ENCODE results near the gene MFSD12. TPM values are rescaled to one million over a fixed set of nuclear protein-coding genes. Genes with fewer than 3 reads are reported as not detected.

Gene MFSD12
- total RNA-seq, 1 experiment from 2014 or later = 121 TPM

DNA sequence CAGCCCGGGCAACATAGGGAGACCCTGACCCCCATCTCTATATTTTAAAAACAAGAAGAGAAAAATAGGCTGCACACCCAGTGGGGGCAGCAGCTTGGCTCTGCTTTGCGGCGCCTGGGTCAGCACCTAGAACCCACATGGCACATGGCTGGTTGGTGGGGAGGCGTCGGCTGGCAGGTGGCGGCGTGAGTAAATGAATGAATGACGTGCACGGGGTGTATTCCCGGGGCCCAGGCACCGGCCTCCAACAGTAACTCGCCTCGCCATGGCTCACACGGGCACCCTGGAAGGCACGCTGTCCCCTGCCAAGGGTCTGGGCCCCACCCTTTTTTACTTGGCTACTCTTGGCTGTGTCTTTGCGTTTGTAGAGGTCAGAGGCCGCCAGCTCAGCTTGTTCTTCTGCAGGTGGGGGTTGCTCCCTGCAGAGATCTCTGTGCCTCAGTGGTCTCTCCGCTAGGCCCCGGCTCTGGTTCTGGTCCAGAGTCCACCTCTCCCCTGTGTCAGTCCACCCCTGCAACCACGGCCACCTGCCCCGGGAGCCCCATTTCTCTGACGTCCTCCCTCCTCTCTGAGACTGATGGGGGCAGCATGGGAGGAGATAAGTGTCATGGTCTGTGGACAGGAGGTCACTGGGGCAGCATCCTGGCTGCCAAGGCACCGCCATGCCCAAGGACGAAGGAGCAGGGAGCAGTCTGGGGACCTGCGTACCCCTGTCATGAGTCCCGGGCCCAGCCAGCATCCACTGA lies 45.7 kb downstream of the MFSD12 start:
- BruUV-seq (replicated peaks) = no TSS peak
- H4K20me1 ChIP-seq (ENCODE audit: low read length) = peaks cover 37% of the 10 kb centered on the region; the same call in 1 of the 2 replicates
- no peak overlapping the region for H3K4me2 ChIP-seq (ENCODE audit: low read length)
- no peaks in the 10 kb centered on the region for H3F3A ChIP-seq (ENCODE audit: low read length, unreplicated experiment)
- no peak for TF ChIP-seq EZH2phosphoT487 (IDR thresholded peaks at IDR 0.05; ENCODE audit: borderline replicate concordance, low read length)
- TF ChIP-seq EZH2 (IDR thresholded peaks at IDR 0.05; ENCODE audit: low read length, unreplicated experiment) = no peak
- no peak for TF ChIP-seq CTCF (conservative IDR thresholded peaks at IDR 0.05; ENCODE audit: low read depth, low read length)
- H3K27me3 ChIP-seq (ENCODE audit: low read length) = no peaks in the 10 kb centered on the region
- intact Hi-C loops (cut with micrococcal nuclease) = no loop called here
- peaks cover 20% of the 10 kb centered on the region for H3K4me1 ChIP-seq (ENCODE audit: insufficient read depth, low read length)
- DNase-seq = no peak
- H3K9ac ChIP-seq (ENCODE audit: low read length) = no peak overlapping the region
- H3K9me3 ChIP-seq (ENCODE audit: low read length) = no peaks in the 10 kb centered on the region
- no peaks in the 10 kb centered on the region for H3K9me2 ChIP-seq (replicated peaks; ENCODE audit: low read length)
- no peaks in the 10 kb centered on the region; the same call in 1 of the 2 replicates for H3K36me3 ChIP-seq (ENCODE audit: low read depth, low read length)
- H2AFZ ChIP-seq (ENCODE audit: low read length) = no peak overlapping the region
- ChIA-PET CTCF (no interaction called here), POLR2A (ENCODE audit: unreplicated experiment) (no interaction called here)
- no peak overlapping the region for H3K4me3 ChIP-seq (ENCODE audit: low read length)
- ATAC-seq = no peak
- peaks cover 99% of the 10 kb centered on the region for H3K79me2 ChIP-seq (ENCODE audit: low read length)
- H3K27ac ChIP-seq (ENCODE audit: low read length) = no peak overlapping the region

GRCh38 chr19:3510727-3511126 lies 46.7 kb downstream of the MFSD12 start:
- Histone ChIP-seq H3K27ac (ENCODE audit: low read length) (no peak overlapping the region), H3K4me3 (ENCODE audit: low read length) (no peak overlapping the region), H3F3A (ENCODE audit: low read length, unreplicated experiment) (no peaks in the 10 kb centered on the region), H3K9me3 (ENCODE audit: low read length) (no peaks in the 10 kb centered on the region), H3K9me2 (replicated peaks; ENCODE audit: low read length) (no peaks in the 10 kb centered on the region), H3K36me3 (ENCODE audit: low read depth, low read length) (no peaks in the 10 kb centered on the region; the same call in 1 of the 2 replicates), H4K20me1 (ENCODE audit: low read length) (peaks cover 28% of the 10 kb centered on the region; the same call in 1 of the 2 replicates), H3K4me1 (ENCODE audit: insufficient read depth, low read length) (peaks cover 21% of the 10 kb centered on the region), H3K9ac (ENCODE audit: low read length) (no peak overlapping the region), H3K4me2 (ENCODE audit: low read length) (no peak overlapping the region), H3K79me2 (ENCODE audit: low read length) (peaks cover 95% of the 10 kb centered on the region), H3K27me3 (ENCODE audit: low read length) (no peaks in the 10 kb centered on the region), H2AFZ (ENCODE audit: low read length) (no peak overlapping the region)
- TF ChIP-seq CTCF (conservative IDR thresholded peaks at IDR 0.05; ENCODE audit: low read depth, low read length) (no peak), EZH2 (IDR thresholded peaks at IDR 0.05; ENCODE audit: low read length, unreplicated experiment) (no peak)
- BruUV-seq (replicated peaks) = no TSS peak
- POLR2A ChIA-PET (ENCODE audit: unreplicated experiment) = no interaction called here
- intact Hi-C loops (cut with micrococcal nuclease) = no loop called here
- ATAC-seq (no peak), DNase-seq (no peak)
- CTCF ChIA-PET = no interaction called here

DNA sequence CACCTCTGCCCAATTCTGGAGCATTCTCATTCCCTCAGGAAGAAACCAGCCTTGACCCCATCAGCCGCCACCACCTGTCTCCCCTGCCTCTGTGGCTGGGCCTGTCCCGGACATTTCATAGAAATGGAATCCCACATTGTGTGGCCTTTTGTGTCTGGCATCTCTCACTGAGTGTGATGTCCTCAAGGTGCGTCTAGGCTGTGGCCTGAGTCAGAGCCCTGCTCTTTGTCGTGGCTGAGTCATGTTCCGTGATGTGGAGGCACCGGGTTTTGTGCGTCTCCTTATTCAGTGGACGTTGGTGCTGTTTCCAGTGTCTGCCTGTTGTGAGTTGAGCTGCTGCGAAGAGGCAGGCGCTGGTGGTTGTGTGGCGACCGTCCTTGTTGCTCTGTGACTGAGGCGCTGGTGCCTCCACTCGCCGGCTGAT lies 47.8 kb downstream of the MFSD12 start:
- H3K79me2 ChIP-seq (ENCODE audit: low read length) = peaks cover 84% of the 10 kb centered on the region
- BruUV-seq (replicated peaks) = no TSS peak
- DNase-seq (peak; percentile 84), ATAC-seq (peak; percentile 59)
- H3K9me3 ChIP-seq (ENCODE audit: low read length) = no peaks in the 10 kb centered on the region
- intact Hi-C loops (cut with micrococcal nuclease) = no loop called here
- no peak overlapping the region for H2AFZ ChIP-seq (ENCODE audit: low read length)
- no peak overlapping the region for H3K4me3 ChIP-seq (ENCODE audit: low read length)
- no peaks in the 10 kb centered on the region; the same call in 1 of the 2 replicates for H3K36me3 ChIP-seq (ENCODE audit: low read depth, low read length)
- peaks cover 26% of the 10 kb centered on the region for H3K4me1 ChIP-seq (ENCODE audit: insufficient read depth, low read length)
- peak overlapping the region; percentile 83 for H3K27ac ChIP-seq (ENCODE audit: low read length)
- H3F3A ChIP-seq (ENCODE audit: low read length, unreplicated experiment) = no peaks in the 10 kb centered on the region
- H3K27me3 ChIP-seq (ENCODE audit: low read length) = no peaks in the 10 kb centered on the region
- no peaks in the 10 kb centered on the region for H3K9me2 ChIP-seq (replicated peaks; ENCODE audit: low read length)
- TF ChIP-seq CTCF (conservative IDR thresholded peaks at IDR 0.05; ENCODE audit: low read depth, low read length) (no peak), EZH2phosphoT487 (IDR thresholded peaks at IDR 0.05; ENCODE audit: borderline replicate concordance, low read length) (no peak), EZH2 (IDR thresholded peaks at IDR 0.05; ENCODE audit: low read length, unreplicated experiment) (no peak)
- ChIA-PET POLR2A (ENCODE audit: unreplicated experiment) (no interaction called here), CTCF (no interaction called here)
- H3K4me2 ChIP-seq (ENCODE audit: low read length) = peak overlapping the region; percentile 81
- peak overlapping the region; percentile 35 for H3K9ac ChIP-seq (ENCODE audit: low read length)
- H4K20me1 ChIP-seq (ENCODE audit: low read length) = peaks cover 25% of the 10 kb centered on the region; the same call in 1 of the 2 replicates

All from PC-3 (cell line).